ENCODE results near the gene ATG101. TPM values are rescaled to one million over a fixed set of nuclear protein-coding genes. Genes with fewer than 3 reads are reported as not detected.
A peak's percentile ranks its signal among the peaks of the same experiment; 100 is the strongest.
"Not testable (repeated sequence)": the region's sequence is repeated elsewhere in the genome, so short reads cannot be mapped to it uniquely, and the experiment has no call there.

Gene ATG101
- total RNA-seq, 1 donor from 2014 or later: 66.2 TPM

GRCh38 chr12:52093346-52093745 lies 23.6 kb downstream of the ATG101 start:
- no peak overlapping the region for H3K4me3 ChIP-seq (ENCODE audit: low read depth, low read length)
- DNase-seq (ENCODE audit: low read depth): no peak
- TF ChIP-seq, protein P1, sequence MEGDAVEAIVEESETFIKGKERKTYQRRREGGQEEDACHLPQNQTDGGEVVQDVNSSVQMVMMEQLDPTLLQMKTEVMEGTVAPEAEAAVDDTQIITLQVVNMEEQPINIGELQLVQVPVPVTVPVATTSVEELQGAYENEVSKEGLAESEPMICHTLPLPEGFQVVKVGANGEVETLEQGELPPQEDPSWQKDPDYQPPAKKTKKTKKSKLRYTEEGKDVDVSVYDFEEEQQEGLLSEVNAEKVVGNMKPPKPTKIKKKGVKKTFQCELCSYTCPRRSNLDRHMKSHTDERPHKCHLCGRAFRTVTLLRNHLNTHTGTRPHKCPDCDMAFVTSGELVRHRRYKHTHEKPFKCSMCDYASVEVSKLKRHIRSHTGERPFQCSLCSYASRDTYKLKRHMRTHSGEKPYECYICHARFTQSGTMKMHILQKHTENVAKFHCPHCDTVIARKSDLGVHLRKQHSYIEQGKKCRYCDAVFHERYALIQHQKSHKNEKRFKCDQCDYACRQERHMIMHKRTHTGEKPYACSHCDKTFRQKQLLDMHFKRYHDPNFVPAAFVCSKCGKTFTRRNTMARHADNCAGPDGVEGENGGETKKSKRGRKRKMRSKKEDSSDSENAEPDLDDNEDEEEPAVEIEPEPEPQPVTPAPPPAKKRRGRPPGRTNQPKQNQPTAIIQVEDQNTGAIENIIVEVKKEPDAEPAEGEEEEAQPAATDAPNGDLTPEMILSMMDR (conservative IDR thresholded peaks at IDR 0.05; ENCODE audit: low read depth, low read length): no peak

GRCh38 chr12:52096332-52097044 lies 26.7 kb downstream of the ATG101 start:
- TF ChIP-seq, protein P1 (conservative IDR thresholded peaks at IDR 0.05; ENCODE audit: low read depth, low read length): no peak
- DNase-seq (ENCODE audit: low read depth): no peak
- no peak overlapping the region for H3K4me3 ChIP-seq (ENCODE audit: low read depth, low read length)

- no peak for DNase-seq (ENCODE audit: low read depth)
- TF ChIP-seq, protein P1 (conservative IDR thresholded peaks at IDR 0.05; ENCODE audit: low read depth, low read length): no peak
- no peak overlapping the region for H3K4me3 ChIP-seq (ENCODE audit: low read depth, low read length)
Measured at GRCh38 chr12:52097045-52097666, 27.4 kb downstream of the ATG101 start.

GRCh38 chr12:52104431-52105089 lies 34.8 kb downstream of the ATG101 start:
- DNase-seq (ENCODE audit: low read depth); H3K4me3 ChIP-seq (ENCODE audit: low read depth, low read length): not testable (repeated sequence)

DNA sequence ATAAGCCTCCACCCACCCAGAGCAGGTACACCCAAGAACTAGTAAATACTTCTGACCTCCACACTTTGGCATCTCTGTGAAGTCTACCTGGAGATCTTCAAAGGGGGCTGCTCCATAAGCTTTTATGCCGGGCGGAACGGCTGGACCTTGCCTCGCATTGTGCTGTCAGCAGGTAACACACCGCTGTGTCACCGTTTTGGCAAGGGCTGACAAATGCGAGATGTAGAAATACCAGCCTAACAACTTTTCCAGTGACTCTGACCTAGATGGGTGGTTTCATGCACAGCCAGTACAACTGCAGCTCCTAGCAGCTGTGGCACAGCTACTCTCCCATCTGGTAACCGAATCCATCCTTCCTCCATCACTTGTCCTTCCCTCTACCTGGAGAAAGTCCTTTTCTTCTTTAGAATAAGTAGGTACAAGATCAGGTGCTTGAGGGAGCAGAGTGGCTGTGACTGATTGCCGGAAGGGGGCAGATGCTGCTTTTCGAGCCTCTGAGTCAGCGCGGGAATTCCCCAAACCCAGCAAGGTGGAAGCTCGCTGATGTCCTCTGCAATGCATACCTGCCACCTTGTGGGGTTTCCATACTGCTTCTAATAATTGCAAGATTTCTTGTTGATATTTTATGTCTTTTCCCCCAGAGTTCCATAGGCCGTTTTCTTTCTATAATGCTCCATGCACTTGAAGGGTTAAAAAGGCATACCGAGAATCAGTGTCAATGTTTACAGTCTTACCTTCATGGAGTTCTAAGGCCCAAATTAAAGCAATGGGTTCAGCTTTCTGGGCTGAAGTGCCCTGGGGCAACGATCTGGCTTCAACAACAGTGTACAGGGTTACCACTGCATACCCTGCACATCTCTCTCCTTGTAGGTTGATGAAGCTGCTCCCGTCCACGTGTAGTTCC lies 46.7 kb downstream of the ATG101 start:
- DNase-seq (ENCODE audit: low read depth): not testable (repeated sequence)
- H3K4me3 ChIP-seq (ENCODE audit: low read depth, low read length): peak overlapping the region; percentile 49
- TF ChIP-seq, protein P1 (conservative IDR thresholded peaks at IDR 0.05; ENCODE audit: low read depth, low read length): peak; percentile 36

- DNase-seq (ENCODE audit: low read depth): not testable (repeated sequence)
- peak overlapping the region; percentile 49 for H3K4me3 ChIP-seq (ENCODE audit: low read depth, low read length)
Measured at GRCh38 chr12:52117806-52118475, 48.2 kb downstream of the ATG101 start.

DNA sequence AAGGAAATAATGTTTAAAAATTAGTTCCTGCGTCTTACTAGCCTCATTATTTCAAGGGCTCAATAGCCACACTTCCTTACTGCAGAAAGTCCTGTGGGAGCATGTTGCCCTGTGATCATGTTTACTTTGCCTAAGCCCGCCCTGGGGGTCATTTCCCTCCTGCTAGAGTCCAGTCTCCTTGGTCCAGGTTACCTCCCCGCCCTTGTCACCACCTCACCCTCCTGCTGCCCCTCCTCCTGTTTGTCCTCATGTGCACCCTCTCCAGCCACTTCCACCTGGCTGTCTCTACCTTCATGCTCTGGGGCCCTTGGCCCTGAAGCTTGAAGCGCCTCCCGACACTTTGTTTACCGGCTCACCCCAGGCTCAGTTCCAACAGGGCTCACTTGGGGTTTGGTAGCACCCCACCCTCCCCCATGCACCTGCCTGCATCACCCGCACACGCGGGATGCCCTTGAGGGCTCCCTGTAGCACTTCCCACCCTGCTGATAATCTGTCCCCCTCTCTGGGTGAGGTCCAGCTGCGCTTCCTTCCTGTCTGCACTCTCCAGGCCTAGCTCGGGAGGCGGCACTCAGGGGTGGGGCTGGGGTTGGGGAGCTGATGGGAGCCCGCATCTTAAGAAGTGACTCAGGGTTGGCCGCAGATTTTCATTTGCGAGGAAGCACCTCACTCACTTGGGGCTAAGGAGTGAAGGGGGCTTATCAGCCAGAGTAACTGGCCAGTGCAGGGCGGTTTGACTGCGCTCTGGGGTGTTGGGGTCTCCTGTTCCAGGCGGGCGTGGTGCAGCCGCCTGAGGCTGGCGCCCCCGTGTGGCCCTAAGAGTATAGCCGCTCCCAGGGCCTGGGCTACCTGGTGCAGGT lies 49.8 kb downstream of the ATG101 start:
- TF ChIP-seq, protein P1 (conservative IDR thresholded peaks at IDR 0.05; ENCODE audit: low read depth, low read length): peak; percentile 82
- H3K4me3 ChIP-seq (ENCODE audit: low read depth, low read length): no peak overlapping the region
- no peak for DNase-seq (ENCODE audit: low read depth)
